ENCODE measurements around the gene INVS.
"Not testable (repeated sequence)": the region's sequence is repeated elsewhere in the genome, so short reads cannot be mapped to it uniquely, and the experiment has no call there.

INVS gene

DNA sequence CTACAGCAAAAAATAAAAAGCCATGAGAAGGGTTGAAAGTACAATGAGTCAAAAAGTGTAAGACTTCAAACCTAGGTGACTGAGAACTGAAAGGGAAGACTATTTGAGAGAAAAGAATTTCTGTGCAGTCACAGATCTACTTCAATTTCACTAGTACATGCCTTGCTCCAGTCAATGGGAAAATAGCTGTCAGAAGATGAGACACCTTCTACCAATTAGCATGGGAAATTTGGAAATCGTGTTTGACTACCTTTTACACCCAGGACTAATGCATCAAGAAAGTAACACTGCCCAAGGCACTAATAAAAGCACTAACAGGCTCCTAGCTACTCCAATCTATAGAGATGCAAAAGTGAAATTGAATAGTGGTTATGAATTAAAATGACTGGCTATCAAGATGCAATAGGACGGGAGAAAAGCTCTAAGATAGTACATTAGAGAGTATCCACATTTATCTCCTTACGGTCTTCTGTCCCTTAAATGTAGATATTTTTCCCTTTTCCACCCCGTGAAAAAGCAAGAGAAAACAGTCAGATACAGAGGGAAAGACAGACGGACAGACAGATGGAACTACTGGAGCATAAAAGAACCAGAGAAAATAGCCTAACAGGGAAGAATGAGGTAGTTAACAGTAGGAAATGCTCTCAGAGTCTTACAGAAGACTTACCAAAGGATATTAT lies 15.5 kb upstream of the INVS start:
- peak; percentile 67 for DNase-seq

- peak; percentile 54 for DNase-seq
These were observed 15.0 kb upstream of the INVS start for GRCh38 chr9:100084128-100084453.

- peak; percentile 48 for DNase-seq
These were observed 14.3 kb upstream of the INVS start for GRCh38 chr9:100084734-100085133.

DNA sequence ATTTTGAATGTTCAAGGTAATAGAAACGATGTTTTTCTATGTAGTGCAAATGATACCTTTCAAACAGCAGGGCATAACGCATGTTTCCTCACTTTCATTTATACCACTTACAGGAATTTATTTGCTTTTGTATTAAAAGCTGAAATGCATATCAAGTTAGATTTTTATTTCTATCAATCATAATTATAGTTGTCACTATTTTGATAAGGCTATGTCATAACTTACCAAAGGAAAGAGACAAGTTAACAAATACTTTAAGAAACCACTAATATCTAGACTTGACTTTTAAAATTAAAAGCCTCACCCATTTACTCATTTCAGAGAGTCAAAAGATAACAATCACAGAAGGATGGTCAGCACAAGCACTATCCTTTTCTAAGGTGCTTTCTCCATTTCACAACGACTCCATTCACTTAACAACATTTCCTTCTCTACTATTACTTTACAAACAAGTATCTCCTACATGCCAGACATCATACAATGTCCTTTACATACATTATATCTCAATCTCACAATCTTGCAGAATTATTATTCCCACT lies 12.9 kb upstream of the INVS start:
- DNase-seq: no peak

- no peak for DNase-seq
These were observed 11.8 kb upstream of the INVS start for GRCh38 chr9:100087218-100087617.

DNA sequence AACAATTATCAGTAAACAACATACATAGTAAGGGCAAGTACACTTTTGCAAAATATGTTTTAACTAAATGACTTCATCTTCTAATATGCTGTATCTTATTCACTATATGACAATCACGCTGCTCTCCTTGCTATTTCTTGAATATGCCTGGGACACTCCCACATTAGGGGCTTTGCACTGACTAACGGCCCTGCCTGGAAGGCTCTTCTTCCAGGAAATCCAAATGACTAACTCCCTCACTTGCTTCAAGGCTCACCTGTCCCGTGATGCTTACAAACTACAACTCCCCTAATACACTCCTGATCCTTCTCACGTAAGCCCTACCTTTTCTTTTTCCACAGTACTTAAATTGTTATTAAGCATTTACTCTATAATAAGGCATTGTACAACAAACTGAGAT lies 10.8 kb upstream of the INVS start:
- no peak for DNase-seq

- no peak for DNase-seq
These were observed 8.2 kb upstream of the INVS start for GRCh38 chr9:100090880-100091279.

DNA sequence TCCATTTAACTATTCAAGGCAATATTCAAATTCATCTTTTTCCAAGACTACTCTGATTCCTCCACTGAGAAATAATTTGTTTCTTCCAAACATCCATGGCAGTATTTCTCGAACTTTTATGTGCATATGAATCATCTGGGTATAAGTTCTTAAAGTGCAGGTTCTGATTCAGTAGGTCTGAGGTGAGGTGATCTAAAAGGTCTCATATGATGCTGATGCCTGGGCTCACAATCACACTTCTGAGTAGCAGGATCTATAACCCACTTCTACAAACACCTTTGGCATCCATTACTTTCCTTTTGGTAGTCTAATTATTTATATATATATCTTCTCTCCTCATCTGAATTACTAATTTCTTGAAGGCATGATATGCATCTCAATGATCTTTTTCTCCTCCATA lies 7.4 kb upstream of the INVS start:
- DNase-seq: no peak

GRCh38 chr9:100092066-100092465 lies 7.0 kb upstream of the INVS start:
- no peak for DNase-seq

- DNase-seq: not testable (repeated sequence)
These were observed 4.6 kb upstream of the INVS start for GRCh38 chr9:100094411-100094810.

DNA sequence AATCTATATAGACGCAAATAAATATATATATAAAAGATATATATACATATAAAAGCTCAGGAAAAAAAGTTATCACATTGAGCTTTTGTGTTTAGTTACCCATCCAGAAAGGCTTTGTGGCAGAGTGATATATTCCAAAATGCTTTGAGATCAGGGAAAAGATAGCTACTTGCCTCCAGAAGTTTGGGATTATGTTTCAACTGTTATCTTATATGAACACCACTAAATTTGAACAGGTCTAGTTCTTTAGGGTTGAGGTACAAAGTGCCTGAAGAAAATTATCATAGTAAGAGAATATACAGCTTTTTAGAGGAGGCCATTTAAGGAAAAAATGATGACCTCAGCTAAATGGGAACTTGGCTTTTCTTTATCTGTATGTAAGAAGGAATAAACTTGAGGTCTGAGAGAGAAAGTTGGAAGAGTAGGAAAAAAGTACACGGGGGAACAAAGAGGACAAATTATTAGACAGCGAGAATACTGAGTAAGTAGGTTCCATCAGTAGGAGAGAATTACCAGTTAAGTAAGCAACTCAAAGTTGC lies 2.6 kb upstream of the INVS start:
- no peak for DNase-seq

- DNase-seq: peak; percentile 75
These were observed 777 bp upstream of the INVS start for GRCh38 chr9:100098046-100098886.

DNA sequence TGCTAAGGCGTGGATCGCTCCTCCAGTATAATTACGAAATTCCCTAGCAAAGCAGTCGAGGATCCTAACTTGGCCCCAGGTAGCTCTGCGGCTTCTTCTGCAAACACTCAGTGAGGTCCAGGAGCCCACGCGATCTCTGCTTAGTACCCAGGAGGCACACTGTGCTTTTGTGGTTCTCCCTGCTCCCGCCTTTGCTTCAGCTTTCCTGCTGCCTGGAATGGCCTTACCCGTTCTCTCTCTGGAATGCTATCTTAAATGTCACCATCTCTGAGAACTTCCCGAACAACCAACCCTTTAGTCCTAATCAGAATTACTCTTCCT lies 639 bp downstream of the INVS start:
- DNase-seq: peak; percentile 70

- DNase-seq: peak; percentile 13
These were observed 1.2 kb downstream of the INVS start for GRCh38 chr9:100100146-100100667.

DNA sequence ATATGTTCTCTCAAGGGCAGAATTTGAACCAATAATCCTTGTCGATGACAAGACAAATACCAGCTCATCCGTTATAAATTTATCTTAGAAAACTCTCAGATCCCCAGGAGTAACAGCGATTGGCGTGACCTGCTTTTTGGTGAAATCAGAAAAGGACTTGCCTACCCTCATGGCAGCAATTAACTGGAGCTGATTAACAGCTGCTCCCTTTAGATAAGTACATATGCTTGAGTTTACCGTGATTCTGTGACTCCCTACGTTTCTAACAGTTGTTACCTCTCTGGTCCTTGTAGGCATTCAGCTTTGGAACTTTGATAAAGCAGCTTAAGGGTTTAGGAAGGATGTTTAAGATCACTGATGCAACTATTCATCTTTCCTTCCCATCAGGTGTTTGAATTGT lies 2.6 kb downstream of the INVS start:
- DNase-seq: peak; percentile 59

GRCh38 chr9:100104314-100104713 lies 5.3 kb downstream of the INVS start:
- DNase-seq: no peak

- DNase-seq: no peak
These were observed 6.8 kb downstream of the INVS start for GRCh38 chr9:100105861-100106260.

GRCh38 chr9:100106616-100107015 lies 7.6 kb downstream of the INVS start:
- no peak for DNase-seq

DNA sequence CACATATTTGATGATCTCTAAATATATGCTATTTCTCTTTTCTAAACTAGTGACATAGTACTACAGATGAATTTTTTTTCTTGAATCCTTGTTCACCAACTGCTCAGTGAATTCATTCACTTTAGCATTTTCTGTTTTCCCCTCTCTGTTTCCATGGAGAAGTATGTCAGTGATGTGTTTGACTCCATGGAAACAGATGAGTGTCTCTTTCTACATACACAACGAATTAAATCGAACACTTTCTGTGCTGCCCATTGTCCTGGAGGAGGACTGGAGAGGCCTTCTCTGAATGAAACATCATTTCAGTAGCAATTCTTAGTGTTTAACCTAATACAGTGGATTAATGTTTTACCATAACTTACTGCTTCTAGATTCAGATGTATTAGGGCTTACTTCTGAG lies 9.5 kb downstream of the INVS start:
- DNase-seq: no peak

- no peak for DNase-seq
These were observed 12.2 kb downstream of the INVS start for GRCh38 chr9:100111235-100111634.

DNA sequence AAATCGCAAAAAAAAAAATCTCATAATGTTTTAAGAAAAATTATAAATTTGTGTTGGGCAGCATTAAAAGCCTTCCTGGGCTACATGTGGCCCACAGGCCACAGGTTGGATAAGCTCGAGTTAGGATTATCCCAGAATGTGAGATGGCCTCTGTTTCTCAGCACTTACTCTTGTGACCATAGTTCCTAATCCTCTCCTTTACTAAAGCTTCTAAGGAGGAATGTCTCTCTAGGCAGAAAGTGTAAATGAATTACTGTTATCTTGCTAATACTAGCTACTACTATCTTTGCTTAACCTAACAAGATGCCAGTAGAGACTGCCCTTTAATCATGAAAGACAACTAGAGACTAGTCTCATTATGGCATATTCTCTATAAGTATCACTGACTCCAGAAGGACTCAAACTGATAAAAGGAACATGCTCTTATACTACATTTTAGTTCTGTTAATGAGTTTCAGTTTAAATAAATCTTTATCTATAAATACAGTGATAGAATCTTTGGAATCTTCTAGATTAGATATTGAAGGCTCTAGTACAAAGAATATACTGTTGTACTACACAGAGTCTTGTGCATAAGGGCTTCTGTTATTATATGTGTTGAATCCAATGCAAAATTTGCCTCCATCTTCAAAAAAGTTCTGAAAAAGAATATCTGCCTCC lies 13.8 kb downstream of the INVS start:
- peak; percentile 69 for DNase-seq

- no peak for DNase-seq
These were observed 18.3 kb downstream of the INVS start for GRCh38 chr9:100117316-100117715.

DNA sequence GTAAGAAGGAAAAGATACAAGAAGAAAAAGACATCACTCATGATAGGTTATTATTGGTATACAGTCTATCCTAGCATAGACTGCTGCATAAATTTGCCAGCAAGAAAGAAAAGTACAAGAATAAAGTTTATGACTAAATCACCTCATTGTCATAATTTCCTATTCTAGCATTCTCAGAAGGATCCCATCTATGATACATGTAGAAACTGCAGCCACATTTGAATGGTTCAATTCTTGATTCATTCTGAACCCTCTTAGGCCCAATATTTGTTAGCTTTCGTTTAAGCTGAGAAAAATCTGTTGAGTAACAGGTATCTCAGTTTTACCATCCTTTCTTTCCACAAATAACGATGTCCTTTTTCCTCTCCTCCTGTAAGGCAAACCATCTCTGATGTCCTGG lies 21.2 kb downstream of the INVS start:
- no peak for DNase-seq

All from NCI-H82 (cell line).